Colonic mucosa (tissue), 4 donors: ENCODE measurements around the gene ZNHIT1. TPM values are rescaled to one million over a fixed set of nuclear protein-coding genes. Genes with fewer than 3 reads are reported as not detected.
"Not testable (repeated sequence)": the region's sequence is repeated elsewhere in the genome, so short reads cannot be mapped to it uniquely, and the experiment has no call there.

ENCODE experiments used
- DNase-seq: peaks from one replicate; pipeline ENCODE4 v3.0.0-alpha.2; 2020
- H3K27ac ChIP-seq: fragments of 200-600 bp; one replicate; pipeline ENCODE4 v1.8.0; 2021
- H3K27me3 ChIP-seq: fragments of 200-600 bp; one replicate; pipeline ENCODE4 v1.8.0; 2021
- H3K36me3 ChIP-seq: fragments of 200-600 bp; one replicate; pipeline ENCODE4 v1.8.0; 2021
- H3K4me1 ChIP-seq: fragments of 200-600 bp; one replicate; pipeline ENCODE4 v1.8.0; 2021; ENCODE audit warnings: mild to moderate bottlenecking
- H3K4me3 ChIP-seq: fragments of 200-600 bp; one replicate; pipeline ENCODE4 v1.8.0; 2021
- H3K9ac ChIP-seq, 2 donors: one replicate each; pipeline ENCODE4 v1.7.0; 2013; ENCODE audit warnings: control low read depth in 2 of 2, low read depth in 2 of 2, low read length in 2 of 2
- H3K9me3 ChIP-seq: fragments of 200-600 bp; one replicate; pipeline ENCODE4 v1.8.0; 2021
- intact Hi-C: fragments of 100-400 bp; cut with DNase I; formaldehyde crosslinking; loops from one replicate; pipeline ENCODE4 v1.14.1; 2022
- total RNA-seq, 2 donors: library from RNA; stranded (reverse); fragmentation: NEBNext Ultra II Directional in 1 of 2; extraction: Animal tissue kit (Norgen Biotek cat#: 25700) in 1 of 2; gene quantifications; one replicate each; pipeline ENCODE4 v1.2.1, GENCODE V29; 2021
- TF ChIP-seq, protein P1 (sequence below): fragments of 200-600 bp; IDR thresholded peaks from one replicate; pipeline ENCODE4 v1.8.0; 2022; ENCODE audit warnings: antibody characterized with exemption, mild to moderate bottlenecking
- donor health status: healthy.
- donor health status: DM: no; HTN: no; CAD: no.
- donor health status: DM: no; HTN: no; CAD: no.

Gene ZNHIT1
- total RNA-seq, 2 donors from 2014 or later = 85.7 to 98.1 TPM

DNA sequence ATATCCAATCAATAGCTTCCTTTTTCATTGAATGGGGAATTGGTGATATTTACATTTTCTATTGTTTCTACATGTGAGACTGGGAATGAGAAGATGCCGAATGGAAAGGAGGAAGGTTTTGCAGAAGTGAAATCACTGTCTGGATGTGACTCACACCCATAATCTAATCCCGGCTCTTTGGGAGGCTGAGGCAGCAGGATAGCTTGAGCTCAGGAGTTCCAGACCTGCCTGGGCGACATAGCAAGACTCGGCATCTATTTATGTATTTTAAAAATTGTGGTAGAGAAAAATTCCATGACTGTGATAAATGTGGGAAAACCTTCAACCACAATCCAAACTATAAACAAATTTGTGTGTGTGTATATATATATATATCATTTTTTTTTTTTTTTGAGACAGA, 37.8 kb downstream of the ZNHIT1 start:
- Histone ChIP-seq H3K27me3 (no peaks in the 10 kb centered on the region), H3K9me3 (no peaks in the 10 kb centered on the region), H3K4me1 (peaks cover 3% of the 10 kb centered on the region), H3K4me3 (no peak overlapping the region), H3K9ac (no peak overlapping the region), H3K27ac (no peak overlapping the region), H3K36me3 (no peaks in the 10 kb centered on the region)
- TF ChIP-seq, protein P1, sequence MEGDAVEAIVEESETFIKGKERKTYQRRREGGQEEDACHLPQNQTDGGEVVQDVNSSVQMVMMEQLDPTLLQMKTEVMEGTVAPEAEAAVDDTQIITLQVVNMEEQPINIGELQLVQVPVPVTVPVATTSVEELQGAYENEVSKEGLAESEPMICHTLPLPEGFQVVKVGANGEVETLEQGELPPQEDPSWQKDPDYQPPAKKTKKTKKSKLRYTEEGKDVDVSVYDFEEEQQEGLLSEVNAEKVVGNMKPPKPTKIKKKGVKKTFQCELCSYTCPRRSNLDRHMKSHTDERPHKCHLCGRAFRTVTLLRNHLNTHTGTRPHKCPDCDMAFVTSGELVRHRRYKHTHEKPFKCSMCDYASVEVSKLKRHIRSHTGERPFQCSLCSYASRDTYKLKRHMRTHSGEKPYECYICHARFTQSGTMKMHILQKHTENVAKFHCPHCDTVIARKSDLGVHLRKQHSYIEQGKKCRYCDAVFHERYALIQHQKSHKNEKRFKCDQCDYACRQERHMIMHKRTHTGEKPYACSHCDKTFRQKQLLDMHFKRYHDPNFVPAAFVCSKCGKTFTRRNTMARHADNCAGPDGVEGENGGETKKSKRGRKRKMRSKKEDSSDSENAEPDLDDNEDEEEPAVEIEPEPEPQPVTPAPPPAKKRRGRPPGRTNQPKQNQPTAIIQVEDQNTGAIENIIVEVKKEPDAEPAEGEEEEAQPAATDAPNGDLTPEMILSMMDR = no peak
- DNase-seq = no peak
- intact Hi-C loops = no loop called here

- no peak overlapping the region for H3K27ac ChIP-seq
- H3K36me3 ChIP-seq = no peaks in the 10 kb centered on the region
- DNase-seq = no peak
- TF ChIP-seq, protein P1 = no peak
- H3K4me1 ChIP-seq = no peaks in the 10 kb centered on the region
- H3K4me3 ChIP-seq = no peak overlapping the region
- intact Hi-C loops = no loop called here
- no peaks in the 10 kb centered on the region for H3K27me3 ChIP-seq
- H3K9ac ChIP-seq = no peak overlapping the region
- H3K9me3 ChIP-seq = no peaks in the 10 kb centered on the region
Measured at GRCh38 chr7:101258243-101258731, 40.3 kb downstream of the ZNHIT1 start.

- H3K27ac ChIP-seq, H3K36me3 ChIP-seq, DNase-seq, H3K27me3 ChIP-seq, H3K4me1 ChIP-seq, H3K9me3 ChIP-seq, intact Hi-C loops, H3K9ac ChIP-seq, H3K4me3 ChIP-seq: not testable (repeated sequence)
Measured at GRCh38 chr7:101264102-101264706, 46.2 kb downstream of the ZNHIT1 start.

GRCh38 chr7:101265622-101266516, 47.9 kb downstream of the ZNHIT1 start:
- no peak for DNase-seq
- Histone ChIP-seq H3K9ac (no peak overlapping the region), H3K4me1 (no peaks in the 10 kb centered on the region), H3K27ac (no peak overlapping the region), H3K27me3 (no peaks in the 10 kb centered on the region), H3K36me3 (no peaks in the 10 kb centered on the region), H3K4me3 (no peak overlapping the region), H3K9me3 (no peaks in the 10 kb centered on the region)
- TF ChIP-seq, protein P1 = no peak
- intact Hi-C loops = no loop called here

- no peaks in the 10 kb centered on the region for H3K9me3 ChIP-seq
Measured at GRCh38 chr7:101269664-101270063, 51.7 kb downstream of the ZNHIT1 start.

More at GRCh38 chr7:101269664-101270063, 51.7 kb downstream of the ZNHIT1 start:
- DNase-seq = no peak
- no peaks in the 10 kb centered on the region for H3K36me3 ChIP-seq
- intact Hi-C loops = no loop called here
- no peaks in the 10 kb centered on the region for H3K27me3 ChIP-seq
- H3K4me3 ChIP-seq = no peak overlapping the region
- no peak overlapping the region for H3K9ac ChIP-seq
- H3K27ac ChIP-seq = no peak overlapping the region
- no peaks in the 10 kb centered on the region for H3K4me1 ChIP-seq
- TF ChIP-seq, protein P1 = no peak
